SK-N-MC (cell line): ENCODE measurements around the gene CCDC71L.

Experiments
- EZH2 ChIP-seq: fragments of 200-600 bp; sonication (generic); IDR thresholded peaks from one replicate; pipeline ENCODE4 v1.6.1; 2017; ENCODE audit warnings: antibody characterized with exemption
- FOXP2 ChIP-seq: optimal IDR thresholded peaks from 2 replicates; pipeline ENCODE3; 2011; ENCODE audit warnings: mild to moderate bottlenecking, moderate library complexity; ENCODE audit not compliant: insufficient read depth; ENCODE audit errors: extremely low read length, control extremely low read depth
- POLR2AphosphoS5 ChIP-seq: IDR thresholded peaks from 2 replicates; pipeline ENCODE4 v1.6.1; 2012; ENCODE audit warnings: mild to moderate bottlenecking, low read depth, low read length, borderline replicate concordance

GRCh38 chr7:106609416-106609815 is 51.5 kb downstream of the CCDC71L start:
- TF ChIP-seq POLR2AphosphoS5 (no peak), EZH2 (no peak), FOXP2 (no peak)
